ENCODE results near the gene RASA2. TPM values are rescaled to one million over a fixed set of nuclear protein-coding genes. Genes with fewer than 3 reads are reported as not detected.

RASA2 gene
- polyA plus RNA-seq, 1 donor from 2014 or later = 37.5 TPM

DNA sequence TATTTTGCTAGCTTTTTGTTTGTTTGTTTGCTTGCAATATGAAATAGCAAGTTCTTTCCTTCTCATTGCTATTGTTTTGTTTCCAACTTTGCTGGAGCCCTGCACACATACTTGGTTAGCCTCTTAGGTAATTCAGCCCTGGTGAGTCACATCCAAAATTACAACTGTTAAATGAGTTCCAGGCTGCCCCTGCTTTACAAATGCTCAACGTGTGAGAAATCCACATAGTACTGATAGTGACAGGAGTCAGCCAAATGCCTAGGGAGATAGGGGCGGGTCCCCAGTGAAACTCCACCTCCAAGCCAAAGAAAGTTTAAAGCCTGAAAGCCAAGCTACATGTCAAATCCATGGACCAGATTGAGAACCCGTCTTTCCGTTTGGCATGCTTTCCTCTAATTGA, 169.9 kb downstream of the RASA2 start:
- no peaks in the 10 kb centered on the region for H4K20me1 ChIP-seq (ENCODE audit: insufficient read depth)
- TF ChIP-seq, protein P1, sequence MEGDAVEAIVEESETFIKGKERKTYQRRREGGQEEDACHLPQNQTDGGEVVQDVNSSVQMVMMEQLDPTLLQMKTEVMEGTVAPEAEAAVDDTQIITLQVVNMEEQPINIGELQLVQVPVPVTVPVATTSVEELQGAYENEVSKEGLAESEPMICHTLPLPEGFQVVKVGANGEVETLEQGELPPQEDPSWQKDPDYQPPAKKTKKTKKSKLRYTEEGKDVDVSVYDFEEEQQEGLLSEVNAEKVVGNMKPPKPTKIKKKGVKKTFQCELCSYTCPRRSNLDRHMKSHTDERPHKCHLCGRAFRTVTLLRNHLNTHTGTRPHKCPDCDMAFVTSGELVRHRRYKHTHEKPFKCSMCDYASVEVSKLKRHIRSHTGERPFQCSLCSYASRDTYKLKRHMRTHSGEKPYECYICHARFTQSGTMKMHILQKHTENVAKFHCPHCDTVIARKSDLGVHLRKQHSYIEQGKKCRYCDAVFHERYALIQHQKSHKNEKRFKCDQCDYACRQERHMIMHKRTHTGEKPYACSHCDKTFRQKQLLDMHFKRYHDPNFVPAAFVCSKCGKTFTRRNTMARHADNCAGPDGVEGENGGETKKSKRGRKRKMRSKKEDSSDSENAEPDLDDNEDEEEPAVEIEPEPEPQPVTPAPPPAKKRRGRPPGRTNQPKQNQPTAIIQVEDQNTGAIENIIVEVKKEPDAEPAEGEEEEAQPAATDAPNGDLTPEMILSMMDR (IDR thresholded peaks at IDR 0.05; ENCODE audit: poor library complexity, severe bottlenecking) = no peak
- TF ChIP-seq EP300 (conservative IDR thresholded peaks at IDR 0.05; ENCODE audit: poor library complexity, severe bottlenecking) (no peak), REST (IDR thresholded peaks at IDR 0.05; ENCODE audit: borderline replicate concordance) (no peak), MXI1 (conservative IDR thresholded peaks at IDR 0.05; ENCODE audit: poor library complexity, severe bottlenecking) (no peak), TAF1 (IDR thresholded peaks at IDR 0.05; ENCODE audit: low read depth) (no peak), EZH2 (IDR thresholded peaks at IDR 0.05; ENCODE audit: borderline replicate concordance, insufficient read depth, low read length, poor library complexity, severe bottlenecking) (no peak), POLR2AphosphoS5 (IDR thresholded peaks at IDR 0.05) (no peak), SMC3 (conservative IDR thresholded peaks at IDR 0.05; ENCODE audit: poor library complexity) (no peak), RAD21 (conservative IDR thresholded peaks at IDR 0.05) (no peak)
- H3K9me3 ChIP-seq (ENCODE audit: low read length) = no peaks in the 10 kb centered on the region
- no peak overlapping the region for H3K4me3 ChIP-seq (ENCODE audit: low read length)
- H3K27me3 ChIP-seq (ENCODE audit: insufficient read depth, low read depth, low read length) = peaks cover 32% of the 10 kb centered on the region
- H3K9ac ChIP-seq (ENCODE audit: low read length) = no peak overlapping the region
- H3K9me2 ChIP-seq (ENCODE audit: insufficient read depth, low read length) = no peaks in the 10 kb centered on the region
- H3K27ac ChIP-seq (ENCODE audit: low read length) = no peak overlapping the region
- H3K79me2 ChIP-seq (replicated peaks; ENCODE audit: insufficient read depth, low read length) = no peaks in the 10 kb centered on the region
- no peak overlapping the region for H2AFZ ChIP-seq (ENCODE audit: low read depth, low read length)
- no peak overlapping the region for H3K4me2 ChIP-seq (ENCODE audit: low read length)
- no peaks in the 10 kb centered on the region for H3F3A ChIP-seq (ENCODE audit: insufficient read depth, low read length, poor library complexity, severe bottlenecking)
- H3K36me3 ChIP-seq (ENCODE audit: insufficient read depth, low read length) = no peaks in the 10 kb centered on the region

- Histone ChIP-seq H3K36me3 (ENCODE audit: insufficient read depth, low read length) (no peaks in the 10 kb centered on the region), H3K4me2 (ENCODE audit: low read length) (no peak overlapping the region), H3K9me2 (ENCODE audit: insufficient read depth, low read length) (no peaks in the 10 kb centered on the region), H3F3A (ENCODE audit: insufficient read depth, low read length, poor library complexity, severe bottlenecking) (no peaks in the 10 kb centered on the region), H3K4me3 (ENCODE audit: low read length) (no peak overlapping the region), H3K27me3 (ENCODE audit: insufficient read depth, low read depth, low read length) (peaks cover 32% of the 10 kb centered on the region), H4K20me1 (ENCODE audit: insufficient read depth) (no peaks in the 10 kb centered on the region), H2AFZ (ENCODE audit: low read depth, low read length) (no peak overlapping the region), H3K27ac (ENCODE audit: low read length) (no peak overlapping the region), H3K9me3 (ENCODE audit: low read length) (no peaks in the 10 kb centered on the region), H3K9ac (ENCODE audit: low read length) (no peak overlapping the region), H3K79me2 (replicated peaks; ENCODE audit: insufficient read depth, low read length) (no peaks in the 10 kb centered on the region)
- TF ChIP-seq SMC3 (conservative IDR thresholded peaks at IDR 0.05; ENCODE audit: poor library complexity) (no peak), EZH2 (IDR thresholded peaks at IDR 0.05; ENCODE audit: borderline replicate concordance, insufficient read depth, low read length, poor library complexity, severe bottlenecking) (no peak), POLR2AphosphoS5 (IDR thresholded peaks at IDR 0.05) (no peak), RAD21 (conservative IDR thresholded peaks at IDR 0.05) (no peak), REST (IDR thresholded peaks at IDR 0.05; ENCODE audit: borderline replicate concordance) (no peak)
Observed at GRCh38 chr3:141657516-141657915, 170.7 kb downstream of the RASA2 start.
